ENCODE results near the gene ACSL3.

- TF ChIP-seq EP300 (IDR thresholded peaks at IDR 0.05), result no peak
- TF ChIP-seq POLR2AphosphoS5 (IDR thresholded peaks at IDR 0.05), result no peak
- no peak for TF ChIP-seq CTCF (IDR thresholded peaks at IDR 0.05)
- no peak for TF ChIP-seq POLR2A (IDR thresholded peaks at IDR 0.05)
Observed at GRCh38 chr2:222976521-222977061, 115.8 kb downstream of the ACSL3 start.
